K562 (cell line): ENCODE data around the gene NCDN. TPM values are rescaled to one million over a fixed set of nuclear protein-coding genes. Genes with fewer than 3 reads are reported as not detected.

Source experiments
- ATAC-seq: fragments of 200-7000 bp; cut with Tn5 transposase; 3 replicates; pipeline ENCODE4 v1.9.1; 2020; ENCODE audit warnings: moderate library complexity
- BruUV-seq: library from RNA; stranded (reverse); fragments of 400-500 nt; replicated peaks from 2 replicates; lab custom pipeline; 2021; lab: Mats Ljungman, UMichigan
- CTCF ChIA-PET: fragments of 300-600 bp; formaldehyde crosslinking; extraction: SDS; loops from one replicate; lab custom pipeline; 2021; ENCODE audit warnings: low intra/inter-chr PET ratio; lab: Yijun Ruan, JAX
- POLR2A ChIA-PET: fragments of 300-600, 350-650 bp; sonication (Branson Sonifier 250); formaldehyde crosslinking; extraction: SDS; loops from one replicate; lab custom pipeline; 2021; ENCODE audit warnings: antibody characterized with exemption, inconsistent platforms; lab: Yijun Ruan, JAX
- DNase-seq, 4 experiments: peaks; one replicate each; pipeline versions ENCODE4 v3.0.0 to v3.0.0-alpha.2; 2011 to 2018; ENCODE audit warnings: low spot score in 3 of 4, mixed read lengths in 3 of 4; ENCODE audit errors: extremely low read depth in 1 of 4
- FAIRE-seq: peaks from 2 replicates; lab custom pipeline; 2011; peaks lifted over from hg19 to GRCh38; lab: Jason Lieb, UNC
- H2AFZ ChIP-seq: 2 replicates; pipeline ENCODE4 v1.6.0; 2011; ENCODE audit warnings: low read depth, low read length, control low read depth, inconsistent platforms
- H3K27ac ChIP-seq: fragments of 200-600 bp; 3 replicates; pipeline ENCODE4 v1.8.0; 2011; ENCODE audit warnings: low read depth, mild to moderate bottlenecking, control low read depth, inconsistent platforms, low read length, moderate library complexity, mixed read lengths; ENCODE audit errors: extremely low read depth
- H3K27me3 ChIP-seq, 2 experiments: fragments of 300-600 bp in 1 of 2; 2 replicates in 1 of 2; 3 replicates in 1 of 2; pipeline versions ENCODE4 v1.6.0 to v1.8.0; 2011; ENCODE audit warnings: inconsistent platforms in 2 of 2, low read length in 2 of 2, mild to moderate bottlenecking in 1 of 2, mixed read lengths in 1 of 2, moderate library complexity in 1 of 2; ENCODE audit not compliant: control insufficient read depth in 2 of 2, insufficient read depth in 2 of 2
- H3K36me3 ChIP-seq: fragments of 300-600 bp; 3 replicates; pipeline ENCODE4 v1.8.0; 2011; ENCODE audit warnings: mild to moderate bottlenecking, low read length, inconsistent platforms; ENCODE audit not compliant: control insufficient read depth, insufficient read depth
- H3K4me1 ChIP-seq, 2 experiments: fragments of 200-600 bp in 1 of 2; replicated peaks in 1 of 2; 2 replicates in 1 of 2; 3 replicates in 1 of 2; pipeline versions ENCODE4 v1.5.1 to v1.8.0; 2011; ENCODE audit warnings: inconsistent platforms in 2 of 2, low read length in 2 of 2, mild to moderate bottlenecking in 1 of 2, mixed read lengths in 1 of 2, moderate library complexity in 1 of 2; ENCODE audit not compliant: control insufficient read depth in 2 of 2, insufficient read depth in 2 of 2
- H3K4me2 ChIP-seq: 2 replicates; pipeline ENCODE4 v1.6.1; 2011; ENCODE audit warnings: low read length, control low read depth, inconsistent platforms, mixed read lengths; ENCODE audit not compliant: insufficient read depth
- H3K4me3 ChIP-seq: fragments of 200-600 bp; sonication (generic), shearing (Covaris generic); 2 replicates; pipeline ENCODE4 v1.5.1; 2016; ENCODE audit warnings: control low read depth, inconsistent platforms
- H3K79me2 ChIP-seq: fragments of 200-600 bp; 3 replicates; pipeline ENCODE4 v1.8.0; 2011; ENCODE audit warnings: low read length, inconsistent platforms; ENCODE audit not compliant: control insufficient read depth, insufficient read depth
- H3K9ac ChIP-seq, 2 experiments: 2 replicates each; pipeline versions ENCODE4 v1.6.0 to v1.6.1; 2011; ENCODE audit warnings: low read depth in 2 of 2, low read length in 2 of 2, control low read depth in 1 of 2, inconsistent platforms in 1 of 2, mild to moderate bottlenecking in 1 of 2, mixed read lengths in 1 of 2; ENCODE audit not compliant: insufficient read depth in 1 of 2
- H3K9me1 ChIP-seq: one replicate; pipeline ENCODE4 v1.6.0; 2011; ENCODE audit warnings: inconsistent platforms, mild to moderate bottlenecking, low read length, moderate library complexity; ENCODE audit not compliant: control insufficient read depth, insufficient read depth
- H3K9me3 ChIP-seq: replicated peaks from 2 replicates; pipeline ENCODE4 v1.5.1; 2011; ENCODE audit warnings: low read depth, low read length, inconsistent platforms; ENCODE audit not compliant: control insufficient read depth, insufficient read depth
- H4K20me1 ChIP-seq: replicated peaks from 2 replicates; pipeline ENCODE4 v1.6.1; 2011; ENCODE audit warnings: low read length, inconsistent platforms, mixed read lengths; ENCODE audit not compliant: control insufficient read depth, insufficient read depth
- ELF4 ChIP-seq: fragments of 450-650 bp; formaldehyde crosslinking; IDR thresholded peaks from 2 replicates; pipeline ENCODE4 v1.4.0; 2022; ENCODE audit warnings: missing genetic modification characterization
- RFX1 ChIP-seq: fragments of 450-650 bp; IDR thresholded peaks from 2 replicates; pipeline ENCODE4 v1.6.1; 2016; ENCODE audit warnings: mild to moderate bottlenecking, moderate library complexity
- WGBS: fragments of 100-300 bp; shearing (Covaris generic); methylation state at CpG from one replicate; pipeline ENCODE4 v1.1.6; 2016; ENCODE audit warnings: low coverage, mixed read lengths; ENCODE audit not compliant: insufficient coverage; ENCODE audit errors: missing lambda C conversion rate; 5-methylcytosine and 5-hydroxymethylcytosine counted together
- in situ Hi-C: fragments of 300-500 bp; cut with MboI; formaldehyde crosslinking; loops from 4 replicates; pipeline ENCODE4 v1.15.0; 2018; ENCODE audit warnings: inconsistent platforms, mixed read lengths
- intact Hi-C: fragments of 100-400 bp; cut with micrococcal nuclease; formaldehyde crosslinking; loops from 2 replicates; pipeline ENCODE4 v1.14.2; 2022
- polyA plus RNA-seq, 8 experiments: library from polyadenylated mRNA; depleted of rRNA in 4 of 8; stranded (reverse) in 5 of 8; unstranded in 3 of 8; fragments of >200 nt; fragmentation: Nextera tagmentation in 2 of 8; fragmentation: Illumina TruSeq in 1 of 8; extraction: Ambion mirVana in 2 of 8; extraction: Trizol in 1 of 8; gene quantifications; 2 replicates each; pipeline versions ENCODE4 v1.2.1 to v1.2.3, GENCODE V29; 2011 to 2014; ENCODE audit warnings: inconsistent platforms in 1 of 8, missing spikeins in 1 of 8
- total RNA-seq, 7 experiments: library from RNA; depleted of rRNA in 6 of 7; stranded (reverse); fragments of >200 nt in 6 of 7; fragmentation: Illumina TruSeq in 2 of 7; extraction: Trizol in 2 of 7; gene quantifications; 2 replicates each; pipeline versions ENCODE4 v1.2.1 to v1.2.3, GENCODE V29; 2011 to 2021; ENCODE audit warnings: low replicate concordance in 1 of 7
- TF ChIP-seq, protein P1 (sequence below): fragments of 200-800 bp; sonication (Bioruptor generic); IDR thresholded peaks from 2 replicates; pipeline ENCODE4 v1.6.1; 2017; ENCODE audit warnings: missing genetic modification characterization, missing compliant biosample characterization
- TF ChIP-seq, protein P2 (sequence below): fragments of 200-400 bp; formaldehyde crosslinking; IDR thresholded peaks from 2 replicates; pipeline ENCODE4 v1.6.1; 2017; ENCODE audit warnings: mild to moderate bottlenecking, low read depth, low read length, moderate library complexity
- TF ChIP-seq, protein P3 (sequence below), 3 experiments: fragments of 200-800 bp in 1 of 3; sonication (Bioruptor generic) in 1 of 3; sonication (generic) in 1 of 3; formaldehyde crosslinking in 1 of 3; IDR thresholded peaks; 2 replicates each; pipeline versions ENCODE4 v1.6.1 to v1.8.0; 2016 to 2022; ENCODE audit warnings: mild to moderate bottlenecking in 2 of 3, missing compliant biosample characterization in 2 of 3, missing genetic modification characterization in 2 of 3, missing genetic modification reagents in 1 of 3

NCDN gene
- total and polyA plus RNA-seq, 9 of the 15 experiments (the other 6 are each of a cell fraction or from before 2014, with no cell fraction given): 1.9 to 35.1 (median 10.7) TPM

DNA sequence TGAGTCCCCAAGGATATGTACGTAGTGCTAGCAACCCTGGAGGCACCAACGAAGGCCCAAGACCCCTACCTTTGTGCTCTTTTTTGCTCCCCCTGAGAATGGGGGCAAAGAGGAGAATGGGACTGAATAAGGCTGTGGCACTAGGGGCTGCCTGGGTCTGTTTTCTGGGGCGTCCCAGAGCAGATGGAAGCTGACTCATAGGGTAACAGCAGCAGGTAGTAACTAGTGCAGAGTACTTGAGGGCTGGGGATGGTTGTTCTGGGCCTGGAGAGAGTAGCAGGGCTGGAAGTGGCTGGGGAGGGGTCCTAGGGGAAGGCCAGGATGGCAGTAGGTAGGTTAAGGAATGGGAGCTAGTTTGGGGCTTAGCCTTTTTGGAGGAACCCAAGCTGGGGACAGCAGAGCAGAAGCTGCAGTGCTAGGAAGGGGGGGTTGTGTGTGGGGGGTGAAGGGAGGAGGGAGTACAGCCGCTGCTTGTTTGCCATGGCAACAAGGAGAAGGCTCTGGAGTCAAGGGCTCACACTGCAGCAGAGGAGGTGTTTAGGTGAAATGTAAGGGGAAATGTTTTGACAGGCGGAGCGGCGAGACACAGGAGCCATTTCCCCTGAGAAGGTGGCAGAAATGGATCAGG, 1.8 kb downstream of the NCDN start:
- Histone ChIP-seq H3K4me3 (no peak overlapping the region), H3K9ac (no peak overlapping the region), H3K27ac (no peak overlapping the region), H2AFZ (no peak overlapping the region), H4K20me1 (0 out of 2 replicates have a peak, but pooled peaks cover 10% of the 10 kb centered on the region), H3K9me1 (no peaks in the 10 kb centered on the region), H3K4me2 (no peak overlapping the region), H3K27me3 (no peaks in the 10 kb centered on the region), H3K4me1 (peaks cover 17 to 41% of the 10 kb centered on the region in 2 experiments), H3K36me3 (peaks cover 42% of the 10 kb centered on the region; the same call in 2 of the 3 replicates), H3K79me2 (peaks cover 39% of the 10 kb centered on the region), H3K9me3 (no peaks in the 10 kb centered on the region)
- intact Hi-C loops (loop anchor here (5.0 kb wide), 2 partner anchors 367 to 702 kb away; partner anchors contain the start of genes SFPQ and SMIM12), in situ Hi-C loops (no loop called here)
- 79% methylated on average over 7 of the region's 7 CpGs for WGBS
- TF ChIP-seq ELF4 (CRISPR knock-in tag) (no peak), RFX1 (peak; percentile 76; the same call in 1 of the 2 replicates)
- TF ChIP-seq, protein P1, sequence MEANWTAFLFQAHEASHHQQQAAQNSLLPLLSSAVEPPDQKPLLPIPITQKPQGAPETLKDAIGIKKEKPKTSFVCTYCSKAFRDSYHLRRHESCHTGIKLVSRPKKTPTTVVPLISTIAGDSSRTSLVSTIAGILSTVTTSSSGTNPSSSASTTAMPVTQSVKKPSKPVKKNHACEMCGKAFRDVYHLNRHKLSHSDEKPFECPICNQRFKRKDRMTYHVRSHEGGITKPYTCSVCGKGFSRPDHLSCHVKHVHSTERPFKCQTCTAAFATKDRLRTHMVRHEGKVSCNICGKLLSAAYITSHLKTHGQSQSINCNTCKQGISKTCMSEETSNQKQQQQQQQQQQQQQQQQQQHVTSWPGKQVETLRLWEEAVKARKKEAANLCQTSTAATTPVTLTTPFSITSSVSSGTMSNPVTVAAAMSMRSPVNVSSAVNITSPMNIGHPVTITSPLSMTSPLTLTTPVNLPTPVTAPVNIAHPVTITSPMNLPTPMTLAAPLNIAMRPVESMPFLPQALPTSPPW (CRISPR knock-in tag): peak; percentile 42; the same call in 1 of the 2 replicates
- TF ChIP-seq, protein P2, sequence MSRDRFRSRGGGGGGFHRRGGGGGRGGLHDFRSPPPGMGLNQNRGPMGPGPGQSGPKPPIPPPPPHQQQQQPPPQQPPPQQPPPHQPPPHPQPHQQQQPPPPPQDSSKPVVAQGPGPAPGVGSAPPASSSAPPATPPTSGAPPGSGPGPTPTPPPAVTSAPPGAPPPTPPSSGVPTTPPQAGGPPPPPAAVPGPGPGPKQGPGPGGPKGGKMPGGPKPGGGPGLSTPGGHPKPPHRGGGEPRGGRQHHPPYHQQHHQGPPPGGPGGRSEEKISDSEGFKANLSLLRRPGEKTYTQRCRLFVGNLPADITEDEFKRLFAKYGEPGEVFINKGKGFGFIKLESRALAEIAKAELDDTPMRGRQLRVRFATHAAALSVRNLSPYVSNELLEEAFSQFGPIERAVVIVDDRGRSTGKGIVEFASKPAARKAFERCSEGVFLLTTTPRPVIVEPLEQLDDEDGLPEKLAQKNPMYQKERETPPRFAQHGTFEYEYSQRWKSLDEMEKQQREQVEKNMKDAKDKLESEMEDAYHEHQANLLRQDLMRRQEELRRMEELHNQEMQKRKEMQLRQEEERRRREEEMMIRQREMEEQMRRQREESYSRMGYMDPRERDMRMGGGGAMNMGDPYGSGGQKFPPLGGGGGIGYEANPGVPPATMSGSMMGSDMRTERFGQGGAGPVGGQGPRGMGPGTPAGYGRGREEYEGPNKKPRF: no peak
- TF ChIP-seq, protein P3, sequence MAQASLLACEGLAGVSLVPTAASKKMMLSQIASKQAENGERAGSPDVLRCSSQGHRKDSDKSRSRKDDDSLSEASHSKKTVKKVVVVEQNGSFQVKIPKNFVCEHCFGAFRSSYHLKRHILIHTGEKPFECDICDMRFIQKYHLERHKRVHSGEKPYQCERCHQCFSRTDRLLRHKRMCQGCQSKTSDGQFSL (CRISPR knock-in tag; IDR thresholded peaks at IDR 0.05): no peak; the same call in none of the 2 replicates
- TF ChIP-seq, protein P3 (tag; IDR thresholded peaks at IDR 0.05): peak in 1 of 2 experiments; percentile 39; a peak in 1 of 4 replicates
- ChIA-PET CTCF (no interaction called here), POLR2A (interaction anchor here (0.7 to 1.5 kb wide), 3 partner anchors 9 to 210 kb away, joined by 3 to 10 read pairs (median 3); partner anchors contain the start of gene CLSPN)
- no TSS peak for BruUV-seq
- peak in 1 of 4 experiments; percentile 28 for DNase-seq
- no peak for FAIRE-seq
- ATAC-seq: no peak
